Measurements from ENCODE around the gene FAAP100.

GRCh38 chr17:81579821-81580321 lies 27.7 kb upstream of the FAAP100 start:
- TF ChIP-seq POLR2AphosphoS5 (IDR thresholded peaks at IDR 0.05; ENCODE audit: low read depth) (no peak), CTCF (IDR thresholded peaks at IDR 0.05; ENCODE audit: insufficient read depth, low read length) (no peak)

Measured in HL-60 (cell line).